HepG2 (cell line): Measurements from ENCODE around the gene ANAPC1. TPM values are rescaled to one million over a fixed set of nuclear protein-coding genes. Genes with fewer than 3 reads are reported as not detected.
"Not testable (repeated sequence)": the region's sequence is repeated elsewhere in the genome, so short reads cannot be mapped to it uniquely, and the experiment has no call there.

Source experiments
- ATAC-seq: fragments of 200-7000 bp; cut with Tn5 transposase; 3 replicates; pipeline ENCODE4 v1.9.1; 2020; ENCODE audit warnings: mild to moderate bottlenecking, moderate library complexity
- BruUV-seq: library from RNA; stranded (reverse); fragments of 400-500 nt; replicated peaks from 2 replicates; lab custom pipeline; 2021; lab: Mats Ljungman, UMichigan
- CTCF ChIA-PET: fragments of 300-600 bp; formaldehyde crosslinking; extraction: SDS; loops from one replicate; lab custom pipeline; 2021; ENCODE audit warnings: low total read pairs, inconsistent platforms, low intra/inter-chr PET ratio; lab: Yijun Ruan, JAX
- POLR2A ChIA-PET: fragments of 350-600 bp; sonication (Branson Sonifier 250); formaldehyde crosslinking; loops from one replicate; lab custom pipeline; 2020; ENCODE audit warnings: antibody characterized with exemption, inconsistent platforms; lab: Yijun Ruan, JAX
- DNase-seq: peaks from one replicate; pipeline ENCODE4 v3.0.0-alpha.2; 2015; ENCODE audit warnings: low spot score
- FAIRE-seq: peaks from 3 replicates; lab custom pipeline; 2011; peaks lifted over from hg19 to GRCh38; lab: Jason Lieb, UNC
- H2AFZ ChIP-seq: one replicate; pipeline ENCODE4 v1.6.1; 2011; ENCODE audit warnings: low read length, inconsistent platforms
- H3K27ac ChIP-seq: fragments of 300-600 bp; 3 replicates; pipeline ENCODE4 v1.8.0; 2011; ENCODE audit warnings: mixed run types, mild to moderate bottlenecking, mixed read lengths, low read length, inconsistent platforms; ENCODE audit not compliant: insufficient read depth; ENCODE audit errors: extremely low read length
- H3K27me3 ChIP-seq, 2 experiments: fragments of 200-600 bp in 1 of 2; 2 replicates in 1 of 2; 3 replicates in 1 of 2; pipeline versions ENCODE4 v1.6.0 to v1.8.0; 2011; ENCODE audit warnings: low read length in 2 of 2, mild to moderate bottlenecking in 2 of 2, moderate library complexity in 2 of 2, inconsistent platforms in 1 of 2; ENCODE audit not compliant: insufficient read depth in 2 of 2, control insufficient read depth in 1 of 2
- H3K36me3 ChIP-seq, 2 experiments: fragments of 200-600 bp in 1 of 2; replicated peaks in 1 of 2; 2 replicates in 1 of 2; 3 replicates in 1 of 2; pipeline versions ENCODE4 v1.5.1 to v1.8.0; 2011; ENCODE audit warnings: low read length in 2 of 2, inconsistent platforms in 1 of 2; ENCODE audit not compliant: insufficient read depth in 2 of 2, control insufficient read depth in 1 of 2
- H3K4me1 ChIP-seq: 2 replicates; pipeline ENCODE4 v1.5.1; 2012; ENCODE audit warnings: low read length, inconsistent platforms; ENCODE audit not compliant: insufficient read depth
- H3K4me2 ChIP-seq: 2 replicates; pipeline ENCODE4 v1.6.0; 2011; ENCODE audit warnings: low read depth, low read length, inconsistent platforms
- H3K4me3 ChIP-seq, 3 experiments: fragments of 200-600 bp in 1 of 3; sonication (generic), shearing (Covaris generic) in 1 of 3; replicated peaks in 1 of 3; 2 replicates each; pipeline ENCODE4 v1.5.1; 2011 to 2016; ENCODE audit warnings: low read length in 3 of 3, inconsistent platforms in 2 of 3, low read depth in 2 of 3, mild to moderate bottlenecking in 2 of 3, control low read depth in 1 of 3, mixed read lengths in 1 of 3; ENCODE audit not compliant: insufficient read depth in 1 of 3
- H3K79me2 ChIP-seq: one replicate; pipeline ENCODE4 v1.6.1; 2011; ENCODE audit warnings: low read length, inconsistent platforms; ENCODE audit not compliant: insufficient read depth
- H3K9ac ChIP-seq: 2 replicates; pipeline ENCODE4 v1.6.0; 2011; ENCODE audit warnings: mild to moderate bottlenecking, low read depth, low read length, inconsistent platforms; ENCODE audit not compliant: insufficient read depth
- H3K9me3 ChIP-seq: 2 replicates; pipeline ENCODE4 v1.5.1; 2012; ENCODE audit warnings: mild to moderate bottlenecking, low read length
- H4K20me1 ChIP-seq: 2 replicates; pipeline ENCODE4 v1.6.0; 2011; ENCODE audit warnings: inconsistent platforms, mild to moderate bottlenecking, low read length, moderate library complexity; ENCODE audit not compliant: insufficient read depth
- KAT2B ChIP-seq: fragments of 150-350 bp; IDR thresholded peaks from 2 replicates; pipeline ENCODE4 v1.6.1; 2014; ENCODE audit warnings: low read depth, low read length, borderline replicate concordance
- WGBS: methylation state at CpG from one replicate; pipeline ENCODE4 v1.1.6; 2017; ENCODE audit warnings: low lambda C conversion rate; 5-methylcytosine and 5-hydroxymethylcytosine counted together
- in situ Hi-C: cut with HindIII; loops from 2 replicates; pipeline ENCODE4 v1.10.0; 2017; ENCODE audit warnings: low pct_unique_long_range_greater_than_20kb; ENCODE audit not compliant: extremely low pct_ligation_motif_present
- intact Hi-C: fragments of 100-400 bp; cut with micrococcal nuclease; formaldehyde crosslinking; loops from one replicate; pipeline ENCODE4 v1.10.0; 2022; ENCODE audit not compliant: unreplicated experiment
- polyA plus RNA-seq, 8 experiments: library from polyadenylated mRNA; depleted of rRNA in 3 of 8; stranded (reverse) in 7 of 8; unstranded in 1 of 8; fragments of >200 nt; fragmentation: Illumina TruSeq in 4 of 8; extraction: Trizol in 4 of 8; gene quantifications; 2 replicates each; pipeline versions ENCODE4 v1.2.1 to v1.2.3, GENCODE V29; 2011 to 2016; ENCODE audit warnings: low read depth in 4 of 8, missing spikeins in 1 of 8, mixed read lengths in 1 of 8; ENCODE audit not compliant: insufficient read depth in 1 of 8
- total RNA-seq, 5 experiments: library from RNA; depleted of rRNA; stranded (reverse); fragments of >200 nt; fragmentation: Illumina TruSeq; extraction: Trizol; gene quantifications; 2 replicates each; pipeline ENCODE4 v1.2.3, GENCODE V29; 2016; ENCODE audit warnings: low read depth in 1 of 5

Gene ANAPC1
- total and polyA plus RNA-seq, 2 of the 13 experiments (the other 11 are each of a cell fraction or from before 2014, with no cell fraction given), result 50.0 to 89.7 TPM

- WGBS, result 96% methylated on average over 4 of the region's 9 CpGs
- TF ChIP-seq KAT2B, result peak; percentile 52; the same call in 1 of the 2 replicates
- TF ChIP-seq, all 625 proteins: peak for 1; not testable (repeated sequence) for 624
- in situ Hi-C loops, H3K9me3 ChIP-seq, BruUV-seq, H3K36me3 ChIP-seq, ATAC-seq, intact Hi-C loops, H3K9ac ChIP-seq, H2AFZ ChIP-seq, H3K4me3 ChIP-seq, CTCF ChIA-PET, H3K79me2 ChIP-seq, H3K27me3 ChIP-seq, DNase-seq, H3K27ac ChIP-seq, POLR2A ChIA-PET, H3K4me1 ChIP-seq, H3K4me2 ChIP-seq, H4K20me1 ChIP-seq, FAIRE-seq: not testable (repeated sequence)
Measured at GRCh38 chr2:111760697-111761284, 123.2 kb downstream of the ANAPC1 start.

- CTCF ChIA-PET, ATAC-seq, H3K4me3 ChIP-seq, BruUV-seq, intact Hi-C loops, H2AFZ ChIP-seq, H3K9me3 ChIP-seq, H3K9ac ChIP-seq, H3K36me3 ChIP-seq, H3K79me2 ChIP-seq, DNase-seq, H4K20me1 ChIP-seq, FAIRE-seq, H3K27ac ChIP-seq, H3K27me3 ChIP-seq, in situ Hi-C loops, H3K4me1 ChIP-seq, H3K4me2 ChIP-seq, POLR2A ChIA-PET: not testable (repeated sequence)
- 86% methylated on average over 2 of the region's 3 CpGs for whole genome bisulfite sequencing
Measured at GRCh38 chr2:111752533-111752932, 131.5 kb downstream of the ANAPC1 start.

GRCh38 chr2:111750641-111751040, 133.4 kb downstream of the ANAPC1 start:
- DNase-seq, H2AFZ ChIP-seq, H4K20me1 ChIP-seq, POLR2A ChIA-PET, H3K9ac ChIP-seq, intact Hi-C loops, ATAC-seq, H3K27me3 ChIP-seq, H3K27ac ChIP-seq, H3K9me3 ChIP-seq, H3K79me2 ChIP-seq, in situ Hi-C loops, H3K36me3 ChIP-seq, BruUV-seq, H3K4me3 ChIP-seq, H3K4me1 ChIP-seq, CTCF ChIA-PET, H3K4me2 ChIP-seq, FAIRE-seq: not testable (repeated sequence)
- 75% methylated on average over 1 of the region's 1 CpG for WGBS

- intact Hi-C loops, FAIRE-seq, H3K4me2 ChIP-seq, CTCF ChIA-PET, POLR2A ChIA-PET, H3K79me2 ChIP-seq, in situ Hi-C loops, H3K9me3 ChIP-seq, BruUV-seq, H3K27me3 ChIP-seq, H3K4me3 ChIP-seq, H3K9ac ChIP-seq, H3K4me1 ChIP-seq, H4K20me1 ChIP-seq, H3K27ac ChIP-seq, H2AFZ ChIP-seq, DNase-seq, H3K36me3 ChIP-seq: not testable (repeated sequence)
- ATAC-seq, result peak; percentile 16; the same call in 2 of the 3 replicates
- WGBS, result 50% methylated on average over 2 of the region's 4 CpGs
Measured at GRCh38 chr2:111748429-111748828, 135.6 kb downstream of the ANAPC1 start.
